GM12872 (cell line): ENCODE results near the gene PAK2.

Experiments used
- TF ChIP-seq, protein P1 (sequence below): IDR thresholded peaks from 3 replicates; pipeline ENCODE4 v1.5.1; 2011; ENCODE audit warnings: low read depth, mild to moderate bottlenecking, low read length, moderate library complexity; ENCODE audit not compliant: insufficient read depth

PAK2 gene

DNA sequence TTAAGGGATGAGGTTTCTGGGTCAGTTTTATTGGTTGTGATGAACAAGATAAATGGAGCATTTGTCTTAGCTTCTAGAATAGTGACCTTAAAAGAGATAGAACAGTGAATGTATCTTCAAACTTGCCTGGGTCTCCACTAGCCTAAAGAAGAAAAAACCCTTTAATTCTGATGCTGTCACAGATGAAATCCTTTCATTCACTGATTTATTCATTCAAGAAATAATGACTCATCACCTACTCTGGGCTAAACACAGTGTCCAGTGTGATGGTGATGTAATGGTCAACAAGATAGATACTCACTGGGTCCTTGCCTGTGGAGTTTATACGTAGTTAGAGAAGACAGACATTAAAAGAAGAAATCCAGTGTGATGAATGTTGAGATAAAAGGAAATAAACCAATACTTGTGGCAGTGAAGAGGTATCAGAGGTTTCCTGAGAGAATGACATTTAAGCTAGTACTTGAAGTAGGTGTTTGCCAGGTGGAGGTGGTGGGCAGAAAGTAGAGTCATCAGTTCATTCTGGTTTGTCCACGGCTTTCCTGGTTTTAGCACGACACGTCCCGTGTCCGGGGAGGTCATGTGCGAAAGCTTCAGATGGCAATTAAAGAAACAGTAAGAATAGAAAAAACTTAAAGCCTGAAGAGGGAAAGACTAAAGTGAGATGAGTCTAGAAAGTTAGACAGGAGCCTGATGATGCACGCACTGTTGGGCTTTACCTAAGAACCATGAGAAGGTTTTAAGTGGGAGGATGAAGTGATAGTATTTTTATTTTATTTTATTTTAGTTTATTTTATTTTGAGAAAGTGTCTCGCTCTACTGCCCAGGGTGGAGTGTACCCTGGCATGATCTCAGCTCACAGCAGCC lies 18.5 kb downstream of the PAK2 start:
- TF ChIP-seq, protein P1, sequence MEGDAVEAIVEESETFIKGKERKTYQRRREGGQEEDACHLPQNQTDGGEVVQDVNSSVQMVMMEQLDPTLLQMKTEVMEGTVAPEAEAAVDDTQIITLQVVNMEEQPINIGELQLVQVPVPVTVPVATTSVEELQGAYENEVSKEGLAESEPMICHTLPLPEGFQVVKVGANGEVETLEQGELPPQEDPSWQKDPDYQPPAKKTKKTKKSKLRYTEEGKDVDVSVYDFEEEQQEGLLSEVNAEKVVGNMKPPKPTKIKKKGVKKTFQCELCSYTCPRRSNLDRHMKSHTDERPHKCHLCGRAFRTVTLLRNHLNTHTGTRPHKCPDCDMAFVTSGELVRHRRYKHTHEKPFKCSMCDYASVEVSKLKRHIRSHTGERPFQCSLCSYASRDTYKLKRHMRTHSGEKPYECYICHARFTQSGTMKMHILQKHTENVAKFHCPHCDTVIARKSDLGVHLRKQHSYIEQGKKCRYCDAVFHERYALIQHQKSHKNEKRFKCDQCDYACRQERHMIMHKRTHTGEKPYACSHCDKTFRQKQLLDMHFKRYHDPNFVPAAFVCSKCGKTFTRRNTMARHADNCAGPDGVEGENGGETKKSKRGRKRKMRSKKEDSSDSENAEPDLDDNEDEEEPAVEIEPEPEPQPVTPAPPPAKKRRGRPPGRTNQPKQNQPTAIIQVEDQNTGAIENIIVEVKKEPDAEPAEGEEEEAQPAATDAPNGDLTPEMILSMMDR: no peak

DNA sequence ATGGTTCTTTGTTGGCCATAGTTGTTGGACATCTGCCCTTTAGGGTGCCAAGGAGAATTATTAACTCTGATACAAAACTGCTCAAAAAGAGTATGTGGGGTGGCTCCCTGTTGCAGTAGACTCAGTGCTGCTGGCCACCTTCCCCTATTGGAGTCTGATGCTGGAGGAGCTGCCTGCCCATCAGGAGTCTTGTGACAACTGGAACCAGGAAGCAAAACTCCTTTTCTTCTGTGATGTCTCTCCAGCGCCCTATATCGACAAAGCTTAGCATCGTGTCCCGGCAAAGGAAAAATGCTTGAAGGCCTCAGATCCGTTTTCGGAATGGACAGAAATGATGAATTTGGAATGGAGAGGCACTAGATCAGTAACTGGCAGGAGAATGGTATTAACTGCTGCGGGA lies 23.5 kb downstream of the PAK2 start:
- TF ChIP-seq, protein P1: no peak

DNA sequence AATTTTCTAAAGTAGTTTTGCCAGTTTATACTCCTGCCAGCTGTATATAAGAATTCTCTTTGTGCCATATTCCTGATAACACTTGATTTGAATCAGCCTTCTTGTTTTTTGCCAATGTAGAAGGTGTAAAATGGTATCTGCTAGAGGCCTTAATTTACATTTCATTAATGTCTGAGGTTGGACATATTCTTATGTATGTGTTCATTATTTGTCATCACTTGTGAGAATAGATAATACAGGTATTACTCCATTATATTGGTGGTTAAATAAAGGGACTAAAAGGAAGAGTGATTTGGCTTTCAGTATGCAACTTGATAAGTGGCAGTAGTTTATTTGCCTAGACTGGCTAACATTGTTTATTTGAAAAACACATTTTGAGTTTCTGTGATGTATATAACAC lies 25.8 kb downstream of the PAK2 start:
- TF ChIP-seq, protein P1: no peak

DNA sequence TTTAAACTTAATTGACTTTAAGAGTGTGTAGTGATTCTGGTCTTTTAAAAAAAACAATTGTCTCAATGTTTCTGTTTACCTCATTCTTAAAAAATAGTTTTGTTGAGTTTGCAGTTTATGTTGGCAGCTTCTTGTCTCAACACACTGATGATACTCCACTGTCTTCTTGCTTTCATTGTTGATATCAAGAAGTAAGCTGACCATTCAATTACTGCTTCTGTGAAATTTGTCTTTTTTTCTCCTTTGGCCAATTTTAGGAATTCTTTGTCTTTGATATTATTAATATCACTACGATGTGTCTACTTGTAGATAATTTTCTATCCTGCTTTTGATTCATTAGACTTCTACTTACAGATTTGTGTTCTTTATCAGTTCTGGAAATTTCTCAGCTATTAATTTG lies 31.4 kb downstream of the PAK2 start:
- TF ChIP-seq, protein P1: no peak

DNA sequence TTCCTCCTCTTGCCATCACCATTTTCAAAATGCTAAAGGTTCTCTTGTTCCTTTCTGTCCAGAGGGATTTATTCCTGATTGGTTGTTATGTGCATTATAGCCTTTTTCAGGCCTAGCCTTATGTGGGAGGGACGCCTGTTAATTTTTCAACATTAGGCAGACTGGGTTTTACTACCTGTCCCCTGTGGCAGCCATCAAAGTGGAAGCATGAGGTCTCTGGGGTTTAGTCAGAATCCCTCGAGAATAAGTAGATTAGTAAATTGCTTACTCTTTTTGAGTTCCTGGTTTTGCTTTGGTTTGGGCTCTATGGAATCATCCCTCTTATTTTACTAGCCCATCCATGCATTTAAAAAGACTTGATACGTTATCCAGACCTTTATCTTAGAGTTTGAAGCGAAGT lies 32.4 kb downstream of the PAK2 start:
- TF ChIP-seq, protein P1: no peak

DNA sequence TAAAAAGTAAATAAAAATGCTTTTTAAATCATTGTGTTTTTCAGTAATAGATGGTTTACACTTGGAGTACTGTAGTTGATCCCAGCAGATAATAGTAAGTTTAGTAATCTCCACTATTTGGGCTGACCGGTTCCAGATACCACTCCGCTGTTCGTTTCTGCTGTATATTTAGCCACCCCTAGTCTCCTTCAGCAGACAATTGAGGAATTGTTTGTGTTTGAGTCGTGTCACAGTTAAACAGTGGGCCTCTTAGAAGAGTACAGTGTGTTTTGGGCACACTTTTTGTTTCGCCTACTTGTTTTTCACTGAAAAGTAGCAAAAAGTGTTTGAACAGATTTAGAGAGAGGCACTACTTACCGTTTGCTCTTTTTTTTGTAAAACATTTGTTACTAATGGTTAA lies 33.2 kb downstream of the PAK2 start:
- TF ChIP-seq, protein P1: no peak

DNA sequence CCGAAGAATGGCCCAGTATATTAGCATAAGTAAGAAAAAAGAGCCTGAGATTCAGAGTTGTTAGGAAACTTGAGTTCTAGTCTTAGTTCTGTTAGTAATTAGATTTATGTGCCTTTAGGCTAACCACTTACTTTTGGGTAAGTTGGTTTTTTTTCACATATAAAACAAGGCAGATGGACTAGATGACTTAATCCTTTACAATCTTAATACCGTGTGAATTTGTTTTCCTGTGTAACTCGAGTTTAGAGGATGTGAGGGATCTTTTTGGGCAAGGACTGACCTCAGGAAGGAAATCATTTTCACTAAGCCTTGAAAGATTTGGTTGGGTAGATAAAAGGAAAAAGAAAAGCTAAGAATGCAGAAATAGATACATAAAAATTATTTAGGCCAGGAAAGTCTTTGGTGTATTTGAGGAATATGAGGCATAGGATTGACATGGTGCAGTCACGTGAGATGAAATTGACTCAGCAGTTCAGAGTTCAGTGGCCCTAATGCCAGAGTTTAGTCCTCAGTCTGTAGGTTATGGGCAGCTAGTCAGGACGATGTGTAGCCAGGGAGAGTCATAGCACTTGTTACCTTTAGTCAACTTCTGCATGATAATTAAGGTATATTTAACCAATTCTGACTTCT lies 34.6 kb downstream of the PAK2 start:
- TF ChIP-seq, protein P1: no peak
